HG03354 (cell line): ENCODE data around the gene EGLN3.

ENCODE experiments used
- ATAC-seq: cut with Tn5 transposase; IDR thresholded peaks from one replicate; pipeline ENCODE4 v1.9.1; 2021; ENCODE audit warnings: mild to moderate bottlenecking; ENCODE audit not compliant: unreplicated experiment, poor library complexity, severe bottlenecking

EGLN3 gene

DNA sequence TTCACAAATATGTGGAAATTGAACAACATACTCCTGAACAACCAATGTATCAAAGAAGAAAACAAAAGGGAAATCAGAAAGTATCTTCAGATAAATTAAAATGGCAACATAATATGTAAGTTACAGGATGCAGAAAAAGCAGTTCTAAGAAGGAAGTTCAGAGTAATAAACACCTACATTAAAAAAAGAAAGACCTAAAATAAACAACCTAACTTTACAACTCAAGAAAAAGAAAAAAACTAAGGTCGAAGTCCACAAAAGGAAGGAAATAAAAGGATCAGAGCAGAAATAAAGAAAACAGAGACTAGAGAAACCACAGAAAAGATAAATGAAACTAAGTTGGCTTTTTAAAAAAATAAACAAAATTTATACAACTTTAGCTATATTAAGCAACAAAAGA is 59.2 kb downstream of the EGLN3 start:
- no peak for ATAC-seq

DNA sequence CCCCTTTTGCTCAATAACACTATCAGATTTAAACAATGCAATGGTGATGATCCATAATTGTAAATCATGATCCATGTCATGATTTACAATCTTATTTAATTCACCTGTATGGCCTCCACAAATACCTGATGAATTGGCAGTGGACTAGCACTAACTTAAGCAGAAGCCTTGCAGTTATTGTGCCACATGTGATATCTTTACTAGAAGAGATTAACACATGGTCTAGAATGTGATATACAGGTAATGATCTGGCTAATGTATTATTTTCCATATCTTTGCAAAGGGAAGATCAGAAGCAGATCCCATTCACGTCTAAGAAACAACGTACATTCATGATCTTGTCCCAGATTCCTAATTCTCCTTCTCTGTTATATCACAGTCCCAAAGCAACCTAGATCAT is 66.0 kb downstream of the EGLN3 start:
- ATAC-seq = no peak

DNA sequence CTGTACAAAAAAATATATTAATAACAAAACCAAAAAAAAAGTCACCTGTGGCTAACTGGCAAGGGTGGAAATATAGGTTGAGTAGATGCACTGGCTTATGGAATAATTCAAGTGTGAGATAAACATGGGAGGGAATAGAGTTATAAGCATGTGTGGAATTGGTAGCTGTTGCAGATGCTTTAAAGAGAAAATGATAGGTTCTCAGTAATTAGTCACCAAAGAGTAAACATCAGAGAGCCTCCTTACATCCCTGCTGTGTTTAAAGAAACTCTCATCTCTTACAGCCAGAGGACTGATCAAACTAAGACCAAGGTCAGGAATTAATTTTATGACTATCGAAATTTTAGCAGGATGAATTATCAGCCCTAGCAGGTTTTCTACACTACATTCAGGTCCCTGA is 70.5 kb downstream of the EGLN3 start:
- no peak for ATAC-seq

GRCh38 chr14:33879684-33880286 is 71.1 kb downstream of the EGLN3 start:
- ATAC-seq = peak; percentile 66

- no peak for ATAC-seq
These were observed 74.6 kb downstream of the EGLN3 start for GRCh38 chr14:33876274-33876673.
